ENCODE results near the gene RNF214. TPM values are rescaled to one million over a fixed set of nuclear protein-coding genes. Genes with fewer than 3 reads are reported as not detected.
"Not testable (repeated sequence)": the region's sequence is repeated elsewhere in the genome, so short reads cannot be mapped to it uniquely, and the experiment has no call there.

RNF214 gene
- total RNA-seq, 2 experiments from 2014 or later, result 14.7 to 18.3 TPM

DNA sequence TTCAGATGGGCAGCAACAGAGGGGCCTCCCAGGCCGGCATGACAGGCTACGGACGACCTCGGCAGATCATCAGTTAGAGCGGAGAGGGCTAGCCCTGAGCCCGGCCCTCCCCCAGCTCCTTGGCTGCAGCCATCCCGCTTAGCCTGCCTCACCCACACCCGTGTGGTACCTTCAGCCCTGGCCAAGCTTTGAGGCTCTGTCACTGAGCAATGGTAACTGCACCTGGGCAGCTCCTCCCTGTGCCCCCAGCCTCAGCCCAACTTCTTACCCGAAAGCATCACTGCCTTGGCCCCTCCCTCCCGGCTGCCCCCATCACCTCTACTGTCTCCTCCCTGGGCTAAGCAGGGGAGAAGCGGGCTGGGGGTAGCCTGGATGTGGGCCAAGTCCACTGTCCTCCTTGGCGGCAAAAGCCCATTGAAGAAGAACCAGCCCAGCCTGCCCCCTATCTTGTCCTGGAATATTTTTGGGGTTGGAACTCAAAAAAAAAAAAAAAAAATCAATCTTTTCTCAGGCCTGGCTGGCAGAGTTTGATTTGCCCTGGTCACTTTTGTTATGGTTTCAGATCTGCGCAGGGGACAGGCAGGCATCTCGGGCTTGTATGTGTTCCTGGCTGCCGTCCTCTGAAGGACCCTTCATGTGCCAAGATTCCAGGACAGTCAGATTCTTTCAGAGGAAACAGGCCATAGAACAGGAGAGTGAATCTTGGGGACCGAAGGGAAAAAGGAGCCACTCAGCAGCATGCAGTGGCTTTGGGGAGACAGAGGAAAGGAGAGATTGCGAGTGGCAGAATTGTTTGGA lies 28.0 kb upstream of the RNF214 start:
- POLR2A ChIA-PET, result interaction anchor here (1.1 to 4.4 kb wide), 3 partner anchors 16 to 26 kb away, joined by 3 to 21 read pairs (median 6); no protein-coding TSS in a partner anchor
- Mint-ChIP-seq H3K4me3 (no peak overlapping the region), H3K27me3 (no peaks in the 10 kb centered on the region), H3K36me3 (ENCODE audit: low read depth) (peaks cover 16% of the 10 kb centered on the region), H3K4me1 (ENCODE audit: low read depth) (no peaks in the 10 kb centered on the region), H3K9me3 (no peaks in the 10 kb centered on the region), H3K27ac (peak overlapping the region; percentile 40)
- CTCF ChIA-PET, result no interaction called here
- ATAC-seq, result no peak
- DNase-seq, result no peak
- intact Hi-C loops (cut with micrococcal nuclease), result loop anchor here (5.0 kb wide), 1 partner anchor 72 kb away; no protein-coding TSS in a partner anchor
- TF ChIP-seq, protein P1, sequence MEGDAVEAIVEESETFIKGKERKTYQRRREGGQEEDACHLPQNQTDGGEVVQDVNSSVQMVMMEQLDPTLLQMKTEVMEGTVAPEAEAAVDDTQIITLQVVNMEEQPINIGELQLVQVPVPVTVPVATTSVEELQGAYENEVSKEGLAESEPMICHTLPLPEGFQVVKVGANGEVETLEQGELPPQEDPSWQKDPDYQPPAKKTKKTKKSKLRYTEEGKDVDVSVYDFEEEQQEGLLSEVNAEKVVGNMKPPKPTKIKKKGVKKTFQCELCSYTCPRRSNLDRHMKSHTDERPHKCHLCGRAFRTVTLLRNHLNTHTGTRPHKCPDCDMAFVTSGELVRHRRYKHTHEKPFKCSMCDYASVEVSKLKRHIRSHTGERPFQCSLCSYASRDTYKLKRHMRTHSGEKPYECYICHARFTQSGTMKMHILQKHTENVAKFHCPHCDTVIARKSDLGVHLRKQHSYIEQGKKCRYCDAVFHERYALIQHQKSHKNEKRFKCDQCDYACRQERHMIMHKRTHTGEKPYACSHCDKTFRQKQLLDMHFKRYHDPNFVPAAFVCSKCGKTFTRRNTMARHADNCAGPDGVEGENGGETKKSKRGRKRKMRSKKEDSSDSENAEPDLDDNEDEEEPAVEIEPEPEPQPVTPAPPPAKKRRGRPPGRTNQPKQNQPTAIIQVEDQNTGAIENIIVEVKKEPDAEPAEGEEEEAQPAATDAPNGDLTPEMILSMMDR (IDR thresholded peaks at IDR 0.05), result no peak

DNA sequence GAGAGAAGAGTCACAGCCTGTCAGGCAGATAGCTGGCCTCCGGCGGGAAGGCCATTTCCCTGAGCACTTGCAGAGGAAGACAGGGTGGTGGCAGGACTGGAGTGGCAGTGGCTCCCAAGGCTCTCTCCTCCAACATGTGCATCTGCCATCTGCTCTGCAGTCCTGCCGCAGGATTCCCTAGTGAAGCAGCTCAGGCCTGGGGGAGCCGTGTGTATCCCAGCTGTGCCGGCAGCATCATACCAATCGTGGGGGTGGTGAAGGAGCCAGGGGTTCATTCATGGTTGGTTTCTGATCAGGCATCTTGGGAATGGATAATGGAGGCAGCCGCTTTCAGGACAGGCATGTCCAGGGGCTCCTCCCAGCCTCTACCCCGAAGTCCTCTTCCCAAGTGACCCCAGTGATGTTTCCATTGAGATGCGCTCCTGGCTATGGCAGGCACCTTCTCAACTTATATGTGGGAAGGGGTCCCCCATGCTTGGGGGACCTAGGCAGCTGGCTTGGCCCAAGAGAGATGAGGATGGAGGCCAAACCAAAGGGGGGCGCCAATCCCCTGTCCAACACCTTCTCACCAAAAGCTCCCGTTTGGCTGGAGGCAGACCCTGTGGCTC lies 27.2 kb upstream of the RNF214 start:
- Mint-ChIP-seq H3K4me3 (no peak overlapping the region), H3K9me3 (no peaks in the 10 kb centered on the region), H3K36me3 (ENCODE audit: low read depth) (peaks cover 20% of the 10 kb centered on the region), H3K27me3 (no peaks in the 10 kb centered on the region), H3K27ac (no peak overlapping the region), H3K4me1 (ENCODE audit: low read depth) (no peaks in the 10 kb centered on the region)
- POLR2A ChIA-PET, result interaction anchor here (1.1 kb wide), 2 partner anchors 25 to 36 kb away, joined by 3 to 6 read pairs; no protein-coding TSS in a partner anchor
- ATAC-seq (no peak), DNase-seq (no peak)
- intact Hi-C loops (cut with micrococcal nuclease), result loop anchor here (5.0 kb wide), 1 partner anchor 73 kb away; no protein-coding TSS in a partner anchor
- CTCF ChIA-PET, result no interaction called here
- TF ChIP-seq, protein P1 (IDR thresholded peaks at IDR 0.05), result no peak

DNA sequence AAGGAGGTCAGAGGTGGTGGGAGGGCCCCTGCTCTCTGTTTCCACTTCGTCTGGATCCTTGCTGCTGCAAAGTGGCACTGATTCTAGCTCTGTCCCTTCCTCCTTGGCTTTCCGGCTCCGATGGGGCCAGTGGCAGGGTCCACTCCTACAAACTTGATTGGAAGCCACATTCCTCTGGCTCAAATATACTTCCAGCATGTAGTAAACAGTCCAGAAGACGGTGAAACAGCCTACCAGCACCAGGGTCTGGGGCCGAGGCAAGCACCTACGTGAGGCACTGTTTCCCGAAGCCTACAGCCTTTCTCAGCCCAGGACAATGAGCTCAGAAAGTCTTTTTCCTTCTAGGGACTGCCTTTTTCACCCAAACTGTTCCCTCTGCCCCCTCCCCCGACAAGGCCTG lies 26.4 kb upstream of the RNF214 start:
- DNase-seq; H3K27me3 Mint-ChIP-seq; H3K27ac Mint-ChIP-seq; ATAC-seq; H3K9me3 Mint-ChIP-seq; H3K4me3 Mint-ChIP-seq; H3K4me1 Mint-ChIP-seq (ENCODE audit: low read depth); CTCF ChIA-PET: not testable (repeated sequence)
- POLR2A ChIA-PET, result interaction anchor here (1.1 kb wide), 1 partner anchor 36 kb away, joined by 3 read pairs; no protein-coding TSS in a partner anchor
- intact Hi-C loops (cut with micrococcal nuclease), result loop anchor here (5.0 kb wide), 1 partner anchor 74 kb away; no protein-coding TSS in a partner anchor
- peaks cover 23% of the 10 kb centered on the region for H3K36me3 Mint-ChIP-seq (ENCODE audit: low read depth)

DNA sequence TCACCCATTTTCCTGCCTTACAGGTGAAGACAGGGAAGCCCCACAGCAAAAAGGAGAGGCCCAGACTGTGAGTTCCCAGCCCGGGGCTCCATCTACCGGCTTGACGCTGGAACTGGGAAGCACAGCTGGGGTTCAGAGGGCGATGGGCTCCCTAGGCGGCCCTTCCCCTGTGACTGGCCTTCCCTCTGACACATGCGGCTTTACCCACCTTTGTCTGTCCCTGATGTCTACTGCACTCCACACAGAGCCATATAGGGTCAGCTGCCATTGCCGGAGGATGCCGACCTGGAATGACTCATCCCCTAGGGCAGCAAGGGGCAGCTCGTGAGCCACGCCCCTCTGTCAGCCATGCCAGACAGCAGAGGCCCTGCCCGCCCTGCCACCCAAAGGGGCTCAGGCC lies 25.6 kb upstream of the RNF214 start:
- H3K27ac Mint-ChIP-seq; POLR2A ChIA-PET; H3K9me3 Mint-ChIP-seq; ATAC-seq; DNase-seq; H3K27me3 Mint-ChIP-seq; H3K4me3 Mint-ChIP-seq; CTCF ChIA-PET; H3K4me1 Mint-ChIP-seq (ENCODE audit: low read depth): not testable (repeated sequence)
- peaks cover 27% of the 10 kb centered on the region for H3K36me3 Mint-ChIP-seq (ENCODE audit: low read depth)
- intact Hi-C loops (cut with micrococcal nuclease), result loop anchor here (5.0 kb wide), 1 partner anchor 75 kb away; no protein-coding TSS in a partner anchor

DNA sequence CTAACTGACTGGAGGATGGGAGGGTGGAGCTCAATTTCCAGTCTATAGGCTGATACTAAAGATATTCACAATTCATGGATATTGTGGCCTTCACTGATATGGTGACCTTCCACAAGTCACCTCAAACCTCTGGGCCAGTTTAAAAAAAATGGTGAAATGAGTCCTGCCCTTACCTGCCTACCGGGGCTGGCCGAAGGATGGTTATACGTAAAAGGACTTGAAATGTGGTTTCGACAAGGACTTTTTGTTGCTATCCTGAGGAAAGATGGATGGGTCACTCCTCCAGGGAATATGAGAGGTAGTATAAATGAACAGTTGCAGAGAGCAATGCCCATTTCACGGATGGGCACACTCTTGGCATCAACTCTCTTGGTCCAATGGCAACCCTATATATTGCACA lies 25.0 kb upstream of the RNF214 start:
- CTCF ChIA-PET; H3K27ac Mint-ChIP-seq; H3K4me1 Mint-ChIP-seq (ENCODE audit: low read depth); ATAC-seq; H3K27me3 Mint-ChIP-seq; H3K4me3 Mint-ChIP-seq; POLR2A ChIA-PET; H3K9me3 Mint-ChIP-seq; DNase-seq: not testable (repeated sequence)
- intact Hi-C loops (cut with micrococcal nuclease), result loop anchor here (5.0 kb wide), 1 partner anchor 75 kb away; no protein-coding TSS in a partner anchor
- peaks cover 27% of the 10 kb centered on the region for H3K36me3 Mint-ChIP-seq (ENCODE audit: low read depth)

DNA sequence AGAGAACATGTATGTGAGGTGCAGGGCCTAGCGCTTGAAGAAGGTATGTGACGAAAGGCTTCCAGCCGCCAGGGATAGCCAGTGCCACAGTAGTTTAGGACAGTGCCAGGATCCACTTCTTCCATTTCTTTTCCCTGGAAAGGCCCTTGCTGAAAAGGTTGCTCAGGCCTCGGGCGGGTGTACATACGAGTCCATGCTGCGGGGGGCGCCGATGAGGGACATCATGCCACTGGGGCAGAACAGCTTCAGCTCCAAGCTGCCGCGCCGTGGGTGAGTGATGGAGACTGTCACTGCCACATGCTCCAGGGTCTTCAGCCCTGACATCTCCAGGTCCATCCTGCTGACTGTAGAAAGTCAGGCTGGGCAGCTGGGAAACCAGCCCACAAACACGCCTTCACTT lies 23.8 kb upstream of the RNF214 start:
- POLR2A ChIA-PET; H3K27ac Mint-ChIP-seq; CTCF ChIA-PET; H3K27me3 Mint-ChIP-seq; ATAC-seq; H3K4me1 Mint-ChIP-seq (ENCODE audit: low read depth); H3K4me3 Mint-ChIP-seq; H3K9me3 Mint-ChIP-seq; DNase-seq: not testable (repeated sequence)
- peaks cover 32% of the 10 kb centered on the region for H3K36me3 Mint-ChIP-seq (ENCODE audit: low read depth)
- intact Hi-C loops (cut with micrococcal nuclease), result loop anchor here (5.0 kb wide), 1 partner anchor 76 kb away; no protein-coding TSS in a partner anchor

DNA sequence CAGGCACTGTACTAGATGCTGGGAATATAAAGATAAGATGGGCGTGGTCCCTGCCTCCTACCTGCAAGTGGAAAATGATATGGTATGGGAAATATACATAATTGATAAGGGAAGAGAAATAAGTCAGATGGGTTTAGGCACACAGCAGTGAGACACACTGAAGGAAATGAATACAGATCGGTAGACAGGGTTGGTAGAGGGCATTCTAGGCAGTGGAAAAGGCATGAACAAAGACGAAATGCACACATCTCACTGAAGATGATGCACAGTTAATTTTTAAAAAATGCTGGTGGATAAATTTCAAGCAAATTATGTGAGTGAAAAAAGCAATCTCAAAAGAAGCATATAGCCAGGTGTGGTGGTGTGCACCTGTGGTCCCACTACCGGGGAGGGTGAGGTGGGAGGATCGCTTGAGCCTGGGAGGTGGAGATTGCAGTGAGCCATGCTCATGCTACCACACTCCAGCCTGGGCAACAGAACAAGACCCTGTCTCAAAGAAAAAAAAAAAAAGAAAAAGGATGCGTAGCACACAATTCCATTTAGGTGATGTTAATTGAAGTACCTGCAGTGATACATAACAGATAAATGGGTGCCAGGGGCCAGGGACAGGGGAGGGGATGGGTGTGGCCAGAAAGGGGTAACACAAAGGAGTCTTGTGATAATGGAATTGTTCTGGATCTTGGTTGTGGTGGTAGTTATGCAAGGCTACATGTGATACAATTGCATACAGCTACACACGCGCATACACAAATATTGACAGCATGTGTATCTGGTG lies 22.9 kb upstream of the RNF214 start:
- H3K27ac Mint-ChIP-seq; H3K4me3 Mint-ChIP-seq; POLR2A ChIA-PET; CTCF ChIA-PET; DNase-seq; ATAC-seq; H3K4me1 Mint-ChIP-seq (ENCODE audit: low read depth); H3K27me3 Mint-ChIP-seq; H3K9me3 Mint-ChIP-seq: not testable (repeated sequence)
- intact Hi-C loops (cut with micrococcal nuclease), result loop anchor here (5.0 kb wide), 1 partner anchor 77 kb away; no protein-coding TSS in a partner anchor
- peaks cover 34% of the 10 kb centered on the region for H3K36me3 Mint-ChIP-seq (ENCODE audit: low read depth)
